BE2C (cell line): Measurements from ENCODE around the gene ESRRB.

ENCODE experiments used
- DNase-seq: peaks from one replicate; pipeline ENCODE4 v3.0.0-alpha.2; 2020
- H3K27me3 ChIP-seq: fragments of 250-450 bp; sonication (Bioruptor Pico); 2 replicates; pipeline ENCODE4 v1.5.1; 2020; ENCODE audit warnings: mild to moderate bottlenecking
- H3K36me3 ChIP-seq: fragments of 250-450 bp; sonication (Bioruptor Pico); 2 replicates; pipeline ENCODE4 v1.5.1; 2020; ENCODE audit warnings: mild to moderate bottlenecking
- H3K4me1 ChIP-seq: fragments of 250-450 bp; sonication (Bioruptor Pico); 2 replicates; pipeline ENCODE4 v1.5.1; 2020
- H3K4me3 ChIP-seq: 2 replicates; pipeline ENCODE4 v1.5.1; 2011; ENCODE audit warnings: low read depth, low read length
- H3K9me3 ChIP-seq: fragments of 250-450 bp; sonication (Bioruptor Pico); 2 replicates; pipeline ENCODE4 v1.5.1; 2020
- CTCF ChIP-seq: IDR thresholded peaks from 2 replicates; pipeline ENCODE4 v1.5.1; 2012; ENCODE audit warnings: mild to moderate bottlenecking, low read depth, low read length

ESRRB gene

GRCh38 chr14:76500011-76500410 is 124.1 kb downstream of the ESRRB start:
- H3K4me3 ChIP-seq, result no peak overlapping the region
- no peak for DNase-seq
- H3K27me3 ChIP-seq, result no peaks in the 10 kb centered on the region
- no peaks in the 10 kb centered on the region for H3K36me3 ChIP-seq
- no peak for TF ChIP-seq CTCF
- no peaks in the 10 kb centered on the region for H3K4me1 ChIP-seq
- no peaks in the 10 kb centered on the region for H3K9me3 ChIP-seq

GRCh38 chr14:76500480-76500879 is 124.5 kb downstream of the ESRRB start:
- DNase-seq, result no peak
- Histone ChIP-seq H3K9me3 (no peaks in the 10 kb centered on the region), H3K4me1 (no peaks in the 10 kb centered on the region)

GRCh38 chr14:76501156-76501720 is 125.3 kb downstream of the ESRRB start:
- no peak overlapping the region for H3K4me3 ChIP-seq
- no peak for TF ChIP-seq CTCF
- no peaks in the 10 kb centered on the region for H3K27me3 ChIP-seq

More at GRCh38 chr14:76500480-76500879, 124.5 kb downstream of the ESRRB start:
- H3K27me3 ChIP-seq, result no peaks in the 10 kb centered on the region
- H3K36me3 ChIP-seq, result no peaks in the 10 kb centered on the region
- TF ChIP-seq CTCF, result no peak
- H3K4me3 ChIP-seq, result no peak overlapping the region

GRCh38 chr14:76502219-76502618 is 126.3 kb downstream of the ESRRB start:
- Histone ChIP-seq H3K36me3 (no peaks in the 10 kb centered on the region), H3K4me1 (no peaks in the 10 kb centered on the region), H3K4me3 (no peak overlapping the region), H3K27me3 (no peaks in the 10 kb centered on the region), H3K9me3 (no peaks in the 10 kb centered on the region)
- no peak for TF ChIP-seq CTCF
- no peak for DNase-seq

More at GRCh38 chr14:76501156-76501720, 125.3 kb downstream of the ESRRB start:
- Histone ChIP-seq H3K36me3 (no peaks in the 10 kb centered on the region), H3K9me3 (no peaks in the 10 kb centered on the region), H3K4me1 (no peaks in the 10 kb centered on the region)
- no peak for DNase-seq

- H3K4me3 ChIP-seq, result no peak overlapping the region
- no peak for TF ChIP-seq CTCF
- H3K36me3 ChIP-seq, result no peaks in the 10 kb centered on the region
- no peaks in the 10 kb centered on the region for H3K9me3 ChIP-seq
- no peak for DNase-seq
- no peaks in the 10 kb centered on the region for H3K4me1 ChIP-seq
- H3K27me3 ChIP-seq, result no peaks in the 10 kb centered on the region
Measured at GRCh38 chr14:76502638-76503037, 126.7 kb downstream of the ESRRB start.

GRCh38 chr14:76509311-76509710 is 133.4 kb downstream of the ESRRB start:
- Histone ChIP-seq H3K27me3 (no peaks in the 10 kb centered on the region), H3K9me3 (no peaks in the 10 kb centered on the region), H3K4me3 (no peak overlapping the region), H3K36me3 (no peaks in the 10 kb centered on the region), H3K4me1 (no peaks in the 10 kb centered on the region)
- no peak for DNase-seq
- TF ChIP-seq CTCF, result peak; percentile 6; the same call in 1 of the 2 replicates
